Measurements from ENCODE around the gene PRKAG3.

PRKAG3 gene

DNA sequence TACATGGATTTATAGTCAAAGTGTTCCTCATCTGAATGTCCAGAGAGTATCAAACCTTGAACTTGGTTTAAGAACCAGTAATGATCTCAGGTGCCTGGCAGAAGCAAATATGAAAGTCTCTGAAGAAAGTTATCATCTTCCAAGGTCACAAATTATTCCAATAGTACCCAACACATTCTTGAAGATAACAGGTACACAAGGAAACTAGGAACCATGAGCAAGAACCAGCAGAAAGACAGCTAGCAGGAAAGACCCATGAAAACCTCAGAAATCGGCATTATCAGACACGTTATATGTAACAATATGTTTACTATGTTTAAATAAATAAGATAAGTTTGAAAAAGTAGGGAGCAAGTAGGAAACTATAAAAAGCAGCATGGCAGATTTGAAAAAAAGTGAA, 5.9 kb upstream of the PRKAG3 start:
- DNase-seq, result no peak

DNA sequence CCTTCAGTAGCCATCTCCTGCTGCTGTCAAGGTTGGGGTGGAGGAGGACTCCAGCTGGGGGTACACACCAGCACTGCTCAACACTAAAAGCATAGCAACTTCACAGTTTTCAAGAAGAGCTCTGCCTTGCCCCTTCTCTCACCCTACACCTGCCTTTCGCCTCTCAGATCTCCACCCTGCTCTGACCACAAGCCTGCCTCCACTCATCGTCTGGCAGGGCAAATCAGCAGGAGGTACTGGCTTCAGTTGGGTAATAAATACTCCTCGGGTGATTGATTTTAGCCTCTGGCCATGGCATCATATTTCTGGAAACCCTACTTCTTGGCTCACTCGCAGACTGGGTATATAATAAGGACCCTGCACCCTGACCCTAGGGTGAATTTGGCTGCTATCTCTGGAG, 3.1 kb upstream of the PRKAG3 start:
- DNase-seq, result no peak

DNA sequence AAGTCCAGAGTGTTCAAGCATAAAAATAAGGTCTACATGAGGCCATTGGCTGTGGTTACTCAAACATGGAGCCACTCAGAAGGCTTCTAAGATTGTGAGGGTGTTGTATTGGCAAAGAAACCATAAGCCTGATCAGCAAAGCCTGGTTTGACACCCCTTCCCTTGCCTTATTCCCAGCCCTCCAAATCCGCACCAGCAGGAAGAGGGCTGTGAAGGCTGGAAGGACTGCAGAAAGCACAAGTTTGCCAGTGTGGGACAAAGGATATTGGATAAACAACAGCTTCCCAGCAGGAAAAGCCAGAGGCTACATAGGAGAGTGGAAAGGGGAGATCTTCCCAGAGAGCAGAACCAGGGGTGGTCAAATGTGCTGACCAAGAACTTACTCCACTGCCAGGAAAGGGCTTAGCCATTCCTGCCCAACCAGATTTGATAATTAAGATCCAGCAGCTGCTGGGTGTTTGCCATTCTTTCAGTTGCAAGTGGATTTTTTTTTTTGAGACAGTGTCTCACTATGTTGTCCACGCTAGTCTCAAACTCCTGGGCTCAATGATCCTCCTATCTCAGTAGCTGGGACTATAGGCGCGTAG, 1.5 kb upstream of the PRKAG3 start:
- DNase-seq, result no peak

DNA sequence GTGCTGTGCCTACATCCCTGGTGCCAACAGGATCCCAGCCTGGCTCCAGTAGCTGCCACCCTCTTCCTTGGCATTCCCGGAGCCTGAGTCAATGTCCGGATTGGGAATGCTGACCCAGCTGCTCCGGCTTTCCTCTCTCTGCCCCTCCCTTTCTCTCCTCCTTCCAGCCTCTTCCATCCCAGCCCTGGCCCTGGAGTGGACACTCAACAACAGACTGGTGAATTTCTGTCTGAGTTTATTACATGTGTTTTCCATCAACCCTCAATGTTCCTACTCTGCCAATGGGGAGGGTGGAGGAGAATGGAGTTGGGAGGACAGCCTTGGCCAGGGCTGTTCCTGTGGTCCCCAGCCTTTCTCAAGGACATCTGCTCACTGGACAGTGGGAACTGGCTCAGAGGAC, 917 bp upstream of the PRKAG3 start:
- no peak for DNase-seq

DNA sequence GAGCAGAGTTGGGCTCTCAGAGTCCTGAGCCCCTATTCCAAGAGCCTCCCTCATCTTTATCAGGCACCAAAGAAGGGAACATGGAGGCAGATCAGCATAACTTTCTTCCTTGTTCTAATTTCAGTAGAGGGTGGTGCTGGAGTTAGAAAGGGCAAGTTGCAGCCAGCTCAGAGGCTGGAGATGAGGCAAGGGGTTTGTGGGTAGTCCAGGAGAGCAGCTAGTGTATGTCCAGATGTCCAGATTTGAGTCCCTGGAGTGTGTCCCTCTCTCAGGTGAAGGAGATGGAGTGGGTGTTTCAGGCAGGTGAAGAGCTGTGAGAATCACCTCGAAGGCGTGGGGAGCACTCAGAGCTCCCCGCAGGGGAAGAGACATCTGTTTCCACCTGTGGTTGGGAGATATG, 478 bp upstream of the PRKAG3 start:
- DNase-seq, result no peak

DNA sequence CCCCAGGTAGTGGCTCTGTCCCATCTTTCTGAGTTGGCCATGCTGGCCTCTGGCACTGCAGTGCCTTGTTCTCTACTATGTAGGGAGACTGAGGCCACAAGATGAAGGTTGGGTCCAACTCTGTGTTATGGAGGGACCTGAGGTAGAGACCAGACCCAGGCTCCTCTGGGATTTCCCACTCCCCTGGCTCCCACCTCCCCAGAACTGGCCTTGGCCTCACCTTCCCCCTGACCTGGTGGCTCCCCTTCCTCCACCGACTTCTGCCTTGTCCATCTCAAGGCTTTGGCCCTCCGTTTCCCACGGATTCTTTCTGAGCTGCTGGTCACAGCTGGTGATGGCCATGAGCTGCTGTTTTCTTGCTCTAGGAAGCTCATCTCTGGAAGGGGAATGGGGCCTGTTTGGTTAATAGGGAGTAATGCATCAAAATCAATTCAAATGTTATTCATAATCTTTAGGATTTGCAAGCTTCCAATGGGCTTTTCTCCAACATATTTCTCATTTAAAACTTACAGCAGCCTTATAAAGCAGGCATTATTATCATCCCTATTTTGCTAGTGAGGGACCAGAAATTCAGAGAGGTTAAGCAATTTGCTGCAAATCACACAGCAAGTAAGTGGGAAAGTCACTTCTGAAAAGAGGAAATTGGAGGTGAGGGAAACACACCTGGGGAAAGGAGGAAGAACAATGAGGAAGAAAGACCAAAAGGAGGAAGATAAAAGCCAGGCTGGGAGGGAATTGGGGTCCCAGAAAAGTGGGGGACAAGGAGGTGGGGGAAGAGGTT, 887 bp downstream of the PRKAG3 start:
- no peak for DNase-seq

DNA sequence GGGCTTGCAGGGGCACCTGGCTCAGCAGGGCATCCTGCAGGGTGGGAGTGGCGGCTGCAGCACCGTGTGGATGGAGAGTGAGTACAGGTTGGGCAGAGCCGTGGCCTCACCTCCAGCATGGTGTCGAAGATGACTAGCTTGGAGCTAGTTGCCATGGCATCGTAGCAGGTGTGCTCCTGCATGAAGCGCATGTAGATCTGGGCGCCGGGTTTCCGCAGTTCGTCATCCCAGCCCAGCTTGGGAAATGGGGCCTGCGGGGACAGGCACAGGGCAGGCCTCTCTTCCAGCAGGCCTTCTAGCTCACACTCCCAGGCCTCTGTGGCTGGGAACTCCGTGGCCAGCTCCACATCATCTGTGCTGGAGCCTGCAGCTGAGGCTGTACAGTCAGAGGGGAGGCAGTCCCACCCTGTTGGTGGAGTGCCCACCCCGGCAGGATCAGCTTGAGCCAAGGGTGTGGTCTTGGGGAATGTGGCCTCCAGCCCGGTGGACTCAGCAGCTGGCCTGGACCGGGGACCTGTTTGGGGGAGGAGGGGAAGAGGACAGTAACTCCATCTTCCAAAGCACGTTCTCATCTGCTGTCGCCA, 1.6 kb downstream of the PRKAG3 start:
- no peak for DNase-seq

DNA sequence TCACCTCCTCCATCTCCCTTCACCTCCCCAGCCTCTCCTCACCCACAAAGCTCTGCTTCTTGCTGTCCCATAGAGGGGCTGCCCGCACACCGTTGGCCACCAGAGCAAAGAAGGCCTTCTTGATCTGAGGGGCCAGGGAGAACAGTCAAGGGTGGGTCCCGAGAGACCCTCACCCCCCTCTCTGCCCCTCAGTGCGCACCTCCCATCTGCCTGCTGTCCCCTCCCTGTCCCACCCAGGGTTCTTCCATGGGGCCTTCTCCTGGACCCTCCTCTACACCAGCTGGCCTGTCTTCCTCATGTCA, 3.2 kb downstream of the PRKAG3 start:
- DNase-seq, result no peak

DNA sequence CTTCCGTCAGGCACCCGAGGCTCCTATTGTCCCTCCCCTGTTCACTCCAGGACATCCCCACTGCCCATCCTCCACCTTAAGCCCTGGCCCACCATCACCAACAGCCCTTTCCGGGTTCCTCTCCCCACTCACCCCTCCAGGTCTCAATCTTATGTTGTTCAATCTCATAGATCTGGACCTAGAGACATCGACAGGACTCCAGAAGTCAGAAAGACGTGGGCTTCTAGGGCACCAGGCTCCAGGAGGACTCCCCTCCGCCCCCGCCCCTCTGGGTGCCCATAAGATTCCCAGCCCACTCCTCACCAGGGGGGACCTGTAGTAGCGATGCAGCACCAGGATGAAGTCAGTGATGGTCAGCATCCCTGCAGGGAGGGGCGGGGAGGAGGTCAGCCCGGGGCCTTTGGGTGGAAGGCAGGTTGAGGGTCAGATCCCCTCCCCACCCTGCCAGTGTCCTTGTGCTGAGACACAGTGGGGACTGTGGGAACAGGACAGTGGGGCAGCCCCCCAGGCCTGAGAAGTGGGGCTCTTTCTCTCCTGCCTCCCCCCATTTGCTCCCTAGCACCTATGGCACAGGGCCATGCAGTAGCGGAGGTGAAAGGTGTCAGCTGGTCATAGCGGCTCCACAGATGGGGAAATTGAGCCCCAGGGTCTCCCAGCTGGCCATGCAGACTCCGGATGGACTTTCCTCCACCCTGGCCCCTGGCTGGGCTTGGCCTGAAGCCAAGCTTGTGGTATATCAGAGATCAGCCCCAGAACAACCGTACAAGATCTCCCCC, 3.7 kb downstream of the PRKAG3 start:
- no peak for DNase-seq

DNA sequence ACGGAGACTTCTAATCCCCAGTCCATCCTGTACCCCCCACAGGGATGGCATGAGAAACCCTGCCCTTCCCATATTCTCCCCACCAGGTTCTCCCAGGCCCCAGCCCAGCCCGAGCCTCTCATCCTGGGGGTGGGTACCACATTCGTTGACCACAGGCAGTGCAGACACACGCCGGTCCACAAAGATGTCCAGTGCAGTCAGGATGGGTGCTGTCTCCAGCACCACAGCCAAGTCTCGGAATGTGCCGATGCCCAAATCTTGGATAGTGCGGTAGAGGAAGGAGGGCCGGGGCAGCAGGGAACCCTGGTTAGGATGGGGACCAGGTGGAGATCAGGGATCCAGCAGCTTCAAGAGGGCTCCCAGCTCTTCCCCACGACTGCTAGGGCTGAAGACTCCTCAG, 4.8 kb downstream of the PRKAG3 start:
- DNase-seq, result no peak

DNA sequence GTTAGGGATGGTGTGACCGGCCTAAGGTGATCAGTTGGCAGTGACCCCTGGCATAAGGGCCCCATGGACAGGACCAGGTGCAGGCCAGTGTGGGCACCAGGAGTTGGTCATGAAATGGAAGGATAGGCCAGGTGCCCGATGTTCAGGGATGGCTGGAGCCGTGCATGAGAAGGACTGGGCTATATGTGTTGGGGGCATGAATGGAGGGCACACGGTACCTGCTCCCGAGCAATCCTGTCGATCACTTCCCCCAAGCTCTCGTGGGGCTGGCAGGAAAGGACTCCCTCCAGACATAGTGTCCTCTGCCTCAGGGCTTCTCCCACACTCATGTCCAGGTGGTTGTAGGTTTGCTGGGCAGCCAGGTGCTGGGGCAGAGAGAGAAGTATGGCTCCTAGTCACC, 7.6 kb downstream of the PRKAG3 start:
- no peak for DNase-seq

DNA sequence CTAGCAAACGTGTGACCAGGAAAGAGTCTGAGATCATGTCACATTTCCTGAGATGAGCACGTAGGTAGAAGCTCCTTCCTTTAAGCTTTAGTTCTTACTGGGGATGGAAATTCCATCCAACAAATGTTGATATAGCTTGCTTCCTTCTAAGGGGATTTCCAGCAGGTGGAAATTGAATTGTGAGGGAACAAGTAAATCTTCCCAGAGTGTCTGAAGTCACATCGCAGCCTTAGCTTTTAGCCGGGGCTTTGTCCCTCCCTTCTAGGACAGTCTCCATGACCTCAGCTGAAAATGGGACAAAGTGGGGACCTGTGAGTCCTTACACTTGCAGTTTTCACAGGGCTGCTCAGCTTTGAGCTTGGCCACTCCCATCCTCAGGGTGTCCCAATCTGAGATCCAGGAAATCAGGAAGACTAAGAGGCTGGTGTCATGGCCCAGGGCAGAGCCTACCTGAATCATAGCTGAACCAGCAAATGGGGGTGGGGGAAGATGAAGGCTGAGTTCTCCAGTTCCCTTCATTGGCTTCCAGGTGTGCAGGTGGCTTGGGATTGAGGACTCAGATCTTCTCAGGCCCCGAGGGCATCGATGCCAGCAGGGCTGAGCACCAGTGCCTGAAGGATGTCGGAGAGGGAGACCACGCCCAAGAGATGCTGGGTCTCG, 8.3 kb downstream of the PRKAG3 start:
- DNase-seq, result no peak

DNA sequence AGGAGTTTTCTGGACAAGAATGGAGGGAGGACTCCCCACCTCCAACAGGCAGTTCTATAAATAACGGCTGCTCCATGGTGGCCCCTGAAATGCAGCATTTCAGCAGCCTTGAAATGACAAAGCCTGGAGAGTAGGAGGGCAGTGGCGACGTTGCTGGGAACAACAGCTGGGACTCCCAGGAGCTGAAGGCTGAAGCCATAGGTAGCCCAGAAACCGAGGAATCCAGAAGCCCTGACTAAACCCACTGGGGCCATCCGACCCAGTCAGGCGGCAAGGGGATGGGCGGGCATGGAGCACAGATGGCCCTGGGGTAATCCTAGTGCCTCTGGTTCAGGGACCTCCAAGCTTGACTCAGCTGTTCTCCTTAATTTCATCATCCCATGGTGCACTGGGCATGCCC, 9.0 kb downstream of the PRKAG3 start:
- no peak for DNase-seq

DNA sequence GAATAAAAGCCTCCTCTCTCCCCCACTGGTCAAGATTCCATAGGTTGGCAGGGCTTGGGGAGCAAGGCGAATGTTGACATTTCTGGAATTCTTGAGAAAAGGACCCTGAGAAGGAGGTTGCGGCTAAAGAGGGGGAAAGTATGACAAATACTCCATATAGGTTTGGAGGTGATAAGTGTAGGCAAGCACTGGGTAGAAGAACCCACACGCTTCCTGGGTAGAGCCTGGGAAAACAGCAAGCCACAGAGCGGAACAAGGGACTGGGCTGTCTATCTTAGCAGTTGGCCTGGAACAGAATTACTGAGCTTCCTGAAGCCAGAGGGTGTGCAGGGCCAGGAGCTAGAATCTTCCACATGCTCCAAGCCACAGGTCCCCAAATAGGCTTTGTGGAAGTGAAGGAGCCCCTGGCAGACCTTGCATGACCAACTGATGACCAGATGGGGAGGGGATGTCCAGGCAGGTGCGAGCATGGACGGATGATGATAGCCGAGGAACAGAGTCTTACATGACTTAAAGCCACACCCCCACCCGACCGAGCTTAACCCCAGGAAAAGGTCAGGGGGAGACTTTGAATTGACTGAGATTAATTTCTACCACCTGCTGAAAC, 9.9 kb downstream of the PRKAG3 start:
- no peak for DNase-seq

DNA sequence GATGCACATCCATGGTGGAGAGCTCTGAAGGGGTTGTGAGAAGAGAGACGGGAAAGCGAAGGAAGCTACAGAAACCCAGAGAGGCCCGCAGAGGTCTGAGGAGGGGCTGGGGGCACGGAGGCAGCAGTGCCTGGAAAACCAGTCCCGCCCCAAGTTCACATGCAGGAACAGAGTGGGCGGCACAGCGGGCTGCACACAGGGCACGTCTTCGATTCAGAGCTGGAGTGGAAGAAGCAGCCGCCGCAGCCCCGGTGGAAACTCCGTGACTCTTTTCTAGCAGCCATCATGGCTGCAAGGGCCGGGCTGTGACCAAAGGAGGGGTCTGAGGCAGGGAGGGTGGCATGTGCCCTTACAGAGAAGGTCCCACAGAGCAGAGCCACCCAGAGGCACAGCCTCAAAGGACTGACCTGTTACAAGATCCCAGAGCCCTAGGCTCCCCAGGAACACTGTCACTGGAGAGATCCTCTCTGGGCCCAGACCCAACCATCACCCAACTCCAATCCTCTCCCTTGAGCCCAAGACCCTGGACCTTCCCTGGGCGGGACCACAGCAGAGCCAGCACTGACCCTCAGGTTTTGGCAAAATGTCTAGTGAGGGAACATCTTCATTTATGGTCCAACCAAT, 10.7 kb downstream of the PRKAG3 start:
- DNase-seq, result no peak

DNA sequence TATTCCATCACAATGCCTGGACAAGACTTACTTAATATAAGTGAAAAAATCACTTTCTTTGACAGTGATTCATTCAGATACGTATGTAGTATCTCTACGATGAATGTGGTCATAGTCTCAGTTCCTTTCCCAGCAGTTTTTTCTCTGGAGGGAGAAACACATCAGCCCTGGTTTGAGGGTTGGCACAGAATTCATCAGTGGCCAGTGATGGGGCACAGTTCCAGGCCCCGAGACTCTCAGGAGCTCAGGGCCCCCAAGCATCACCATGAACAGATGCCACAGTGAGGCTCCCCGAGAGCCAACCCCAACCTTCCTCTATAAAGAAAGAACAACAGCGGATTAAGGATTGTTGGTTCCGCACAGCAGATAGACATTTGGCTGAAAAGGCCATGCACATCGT, 12.5 kb downstream of the PRKAG3 start:
- DNase-seq, result no peak

DNA sequence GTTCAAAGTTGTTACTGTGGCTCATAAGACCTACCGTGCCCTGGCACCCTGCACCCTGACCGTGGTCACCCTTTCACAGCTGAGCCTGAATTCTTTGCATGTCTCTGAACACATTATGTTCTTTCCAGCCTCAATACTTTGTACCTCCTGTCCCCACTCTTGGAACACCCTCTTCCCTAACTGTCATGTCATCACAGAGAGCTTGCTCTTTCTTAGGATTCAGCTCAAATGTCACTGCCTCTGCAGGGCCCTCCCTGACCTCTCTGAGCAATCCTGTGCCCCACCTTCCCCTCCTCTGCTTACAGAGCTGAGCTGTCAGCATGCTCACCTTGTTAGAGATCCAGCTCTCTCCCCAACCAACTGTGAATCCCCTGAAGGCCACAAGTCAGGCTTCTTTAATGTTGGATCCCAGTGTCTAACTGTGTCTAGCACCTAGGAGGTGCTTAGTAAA, 15.0 kb downstream of the PRKAG3 start:
- no peak for DNase-seq

DNA sequence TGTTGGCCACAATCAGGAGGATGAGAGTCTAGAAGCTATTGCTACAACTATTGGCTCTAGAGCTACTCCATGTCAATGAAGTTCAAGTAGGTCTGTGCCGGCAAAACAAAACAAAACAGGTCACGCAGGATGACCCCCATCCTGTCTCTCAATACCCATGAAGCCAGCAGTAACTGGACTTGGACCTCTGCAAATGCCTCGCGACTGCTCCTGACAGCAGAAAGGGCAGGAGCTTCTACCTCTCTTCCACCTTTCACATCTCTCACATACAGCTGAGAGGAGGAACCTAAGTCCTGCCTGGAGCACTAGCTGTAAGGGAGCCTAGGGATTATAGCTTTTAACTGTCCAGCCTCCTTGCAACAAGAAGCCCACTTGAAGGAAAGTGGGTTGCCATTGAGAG, 16.0 kb downstream of the PRKAG3 start:
- no peak for DNase-seq

DNA sequence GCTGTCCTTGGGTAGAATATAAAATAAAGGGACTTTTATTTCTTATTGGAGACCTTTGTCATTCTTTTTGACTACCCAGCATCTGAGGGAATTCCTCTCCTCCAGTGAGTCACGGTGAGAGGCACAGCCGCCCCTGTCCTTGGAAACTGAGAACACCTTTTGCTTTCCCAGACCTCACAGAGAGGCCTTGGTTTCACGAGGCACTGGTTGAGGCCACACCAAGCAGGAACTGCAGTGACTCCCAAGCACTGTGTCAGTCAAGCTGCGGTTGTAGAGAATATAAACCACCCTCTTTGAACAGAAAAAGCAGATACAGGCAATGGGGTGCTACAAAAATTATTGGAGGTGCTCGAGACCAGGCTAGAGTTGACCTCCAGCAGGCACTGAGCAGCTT, 16.4 kb downstream of the PRKAG3 start:
- no peak for DNase-seq

DNA sequence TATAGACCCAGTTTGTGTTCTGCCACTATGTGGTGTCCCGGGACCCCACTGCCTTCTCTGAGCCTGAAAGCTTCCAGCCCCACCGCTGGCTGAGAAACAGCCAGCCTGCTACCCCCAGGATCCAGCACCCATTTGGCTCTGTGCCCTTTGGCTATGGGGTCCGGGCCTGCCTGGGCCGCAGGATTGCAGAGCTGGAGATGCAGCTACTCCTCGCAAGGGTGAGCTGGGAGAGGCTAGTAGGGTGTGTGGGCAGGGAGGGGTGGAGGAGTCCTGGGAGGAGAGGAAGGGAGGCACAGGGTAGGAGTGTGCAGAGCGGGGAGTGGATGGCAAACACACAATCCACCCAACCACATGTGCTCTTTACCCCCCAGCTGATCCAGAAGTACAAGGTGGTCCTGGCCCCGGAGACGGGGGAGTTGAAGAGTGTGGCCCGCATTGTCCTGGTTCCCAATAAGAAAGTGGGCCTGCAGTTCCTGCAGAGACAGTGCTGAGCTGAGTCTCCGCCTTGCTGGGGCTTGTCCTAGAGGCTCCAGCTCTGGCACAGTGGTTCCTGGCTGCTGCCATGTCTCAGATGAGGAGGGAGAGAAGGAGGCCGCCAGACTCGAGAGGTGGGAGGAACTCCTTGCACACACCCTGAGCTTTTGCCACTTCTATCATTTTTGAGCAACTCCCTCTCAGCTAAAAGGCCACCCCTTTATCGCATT, 16.9 kb downstream of the PRKAG3 start:
- DNase-seq, result no peak

DNA sequence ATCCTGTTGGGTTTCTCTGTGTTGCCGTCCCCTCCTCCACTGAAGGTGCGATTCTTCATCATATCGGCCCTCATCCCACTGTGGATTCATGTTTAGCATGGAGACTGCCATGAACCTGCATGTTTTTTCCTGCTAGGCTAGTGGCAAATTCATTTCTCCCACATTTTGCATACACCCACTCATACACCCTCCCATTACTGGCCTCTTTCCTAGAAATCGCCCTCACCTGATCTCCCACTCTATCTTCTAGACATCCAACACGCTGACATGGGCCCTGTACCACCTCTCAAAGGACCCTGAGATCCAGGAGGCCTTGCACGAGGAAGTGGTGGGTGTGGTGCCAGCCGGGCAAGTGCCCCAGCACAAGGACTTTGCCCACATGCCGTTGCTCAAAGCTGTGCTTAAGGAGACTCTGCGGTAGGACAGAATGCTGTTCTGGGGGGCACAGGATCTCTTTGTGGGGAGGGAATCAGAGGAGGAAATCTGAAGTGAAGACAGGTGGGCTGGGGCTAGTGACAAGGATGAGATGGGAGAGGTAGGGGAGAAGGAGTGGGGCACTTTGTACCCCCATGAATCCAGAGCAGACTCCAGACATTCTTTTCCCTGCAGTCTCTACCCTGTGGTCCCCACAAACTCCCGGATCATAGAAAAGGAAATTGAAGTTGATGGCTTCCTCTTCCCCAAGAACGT, 17.7 kb downstream of the PRKAG3 start:
- DNase-seq, result no peak

Measured in CD4-positive, alpha-beta T cell treated with Interleukin-12 subunit alpha and Interleukin-12 subunit beta, for 1 hour (primary cell).